Hematopoietic multipotent progenitor cell treated with erythropoietin and hydrocortisone succinate and interleukin-3 and kit ligand, for 8 days (in vitro differentiated cells): ENCODE measurements around the gene BBS9.

Experiments used
- DNase-seq: peaks from one replicate; pipeline ENCODE4 v3.0.0-alpha.2; 2015

BBS9 gene

GRCh38 chr7:33388332-33388731 lies 259.0 kb downstream of the BBS9 start:
- no peak for DNase-seq

GRCh38 chr7:33392148-33392547 lies 262.8 kb downstream of the BBS9 start:
- DNase-seq = no peak

DNA sequence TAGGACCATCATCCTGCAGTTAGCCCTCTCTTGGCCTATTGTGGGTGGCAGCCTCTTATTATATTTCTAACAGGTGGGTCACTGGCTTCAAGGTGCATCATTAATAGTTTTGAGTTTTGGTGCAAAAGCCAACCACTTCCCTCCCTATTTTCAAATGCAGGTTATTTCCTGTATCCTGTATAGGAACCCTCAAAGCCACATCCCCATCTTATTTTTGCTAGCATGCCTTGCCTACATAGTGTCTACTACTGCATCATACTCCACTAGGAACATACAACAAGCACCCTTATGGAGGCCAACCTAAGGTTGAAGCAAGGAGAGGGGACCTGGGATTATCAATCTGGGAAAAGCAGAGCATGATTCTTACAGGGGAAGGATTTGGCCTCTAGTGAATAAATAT lies 264.4 kb downstream of the BBS9 start:
- no peak for DNase-seq

DNA sequence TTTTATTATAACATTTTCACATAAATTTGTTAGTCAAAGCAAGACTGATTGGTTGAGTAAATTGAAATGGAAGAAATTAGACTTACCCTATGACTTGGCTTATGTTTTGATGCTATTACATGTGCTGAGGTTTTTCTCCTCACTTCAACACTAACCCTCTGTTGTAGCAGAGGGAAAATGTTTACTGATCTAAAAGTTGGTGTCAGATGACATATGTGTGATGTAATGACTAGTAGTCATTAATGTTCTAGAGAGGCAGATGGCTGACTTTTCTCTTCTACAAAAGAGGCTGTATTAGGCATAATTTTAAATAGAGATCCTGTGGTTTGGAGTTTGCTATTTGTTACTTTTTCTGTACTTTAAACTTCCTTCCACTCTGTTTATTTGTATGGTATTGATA lies 266.0 kb downstream of the BBS9 start:
- no peak for DNase-seq

DNA sequence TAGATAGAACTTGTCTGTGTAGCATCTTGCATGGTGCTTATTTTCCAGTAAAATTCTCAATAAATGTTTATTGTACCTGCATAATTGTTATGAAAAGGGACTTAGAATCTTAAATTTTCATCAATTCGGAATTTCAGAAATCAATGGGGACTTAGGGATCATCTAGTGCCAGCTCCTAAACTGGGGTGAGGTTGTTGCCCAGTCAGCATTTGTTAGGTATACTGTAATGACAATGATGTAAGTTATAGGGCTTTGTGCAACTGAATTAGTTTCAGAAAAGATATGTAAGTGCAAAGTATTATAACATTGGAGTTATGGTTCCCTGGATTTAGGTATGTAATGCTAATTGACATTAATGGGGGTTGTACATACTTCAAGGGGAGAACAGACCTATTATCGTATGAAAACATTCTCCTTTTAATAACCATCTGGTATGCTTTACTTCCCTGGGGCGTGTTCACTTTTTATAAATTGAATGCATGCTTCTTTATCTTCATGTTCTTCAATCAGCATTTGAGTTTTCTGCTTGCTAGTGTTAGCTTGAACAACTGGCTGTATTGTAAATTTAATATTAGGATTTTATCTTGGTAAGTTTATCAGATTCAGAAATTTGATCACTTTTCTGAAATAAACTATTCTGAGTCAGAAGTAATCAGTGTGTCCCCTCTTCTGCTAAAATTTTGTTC lies 270.3 kb downstream of the BBS9 start:
- DNase-seq = no peak

DNA sequence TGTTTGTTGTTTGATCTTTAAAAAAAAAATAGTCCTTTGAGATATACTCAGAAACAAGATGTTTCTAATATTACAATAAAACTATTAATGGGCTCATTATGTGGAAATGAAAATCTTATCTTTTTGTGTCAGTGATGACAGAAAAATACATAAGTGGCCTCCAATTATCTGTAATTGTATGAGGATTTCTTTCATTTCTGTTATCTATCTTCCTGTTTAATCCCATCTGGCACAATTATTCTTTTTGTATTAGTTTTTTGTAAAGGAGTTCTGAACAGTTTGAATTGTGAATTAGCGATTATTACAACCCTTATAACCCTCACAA lies 270.8 kb downstream of the BBS9 start:
- DNase-seq = no peak

DNA sequence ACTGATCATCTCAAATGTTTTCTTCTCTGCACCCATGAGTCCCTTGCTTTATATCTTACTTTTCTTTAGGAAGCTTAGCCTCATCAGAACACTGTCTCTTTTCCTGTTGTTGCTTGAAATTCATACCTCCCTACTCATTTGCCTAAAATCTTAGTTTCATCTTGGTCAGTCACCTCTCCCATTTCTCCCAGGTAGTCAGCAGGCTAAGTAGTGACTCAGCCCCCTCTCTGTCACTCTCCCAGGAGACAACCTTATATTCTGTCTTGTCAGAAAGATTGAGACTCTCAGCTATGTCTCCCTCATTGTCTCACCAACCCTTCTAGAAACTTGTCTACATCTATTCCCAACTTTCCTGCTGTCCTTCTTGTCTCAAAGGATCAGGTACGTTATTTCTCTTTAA lies 280.9 kb downstream of the BBS9 start:
- DNase-seq = no peak

GRCh38 chr7:33411020-33411419 lies 281.7 kb downstream of the BBS9 start:
- no peak for DNase-seq

DNA sequence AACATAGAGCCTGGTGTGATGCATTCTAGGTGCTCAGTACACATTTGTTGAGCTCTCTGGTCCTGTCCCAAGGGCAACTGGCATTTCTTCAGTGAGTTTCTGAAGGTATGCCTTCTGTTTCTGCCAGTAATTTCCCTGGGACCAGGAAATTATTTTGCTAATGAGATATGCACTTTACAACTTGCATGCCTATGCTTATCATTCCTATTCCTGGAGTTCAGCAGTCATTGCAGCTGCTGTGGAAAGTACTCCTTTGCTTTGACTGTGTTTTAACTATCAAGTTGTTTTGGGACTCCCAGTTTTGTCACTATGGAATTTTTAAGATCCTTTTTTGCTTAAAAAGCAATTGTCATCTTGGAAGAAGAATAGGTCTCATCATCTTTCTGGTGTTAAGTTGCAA lies 283.0 kb downstream of the BBS9 start:
- no peak for DNase-seq

- no peak for DNase-seq
These were observed 288.9 kb downstream of the BBS9 start for GRCh38 chr7:33418251-33418701.

DNA sequence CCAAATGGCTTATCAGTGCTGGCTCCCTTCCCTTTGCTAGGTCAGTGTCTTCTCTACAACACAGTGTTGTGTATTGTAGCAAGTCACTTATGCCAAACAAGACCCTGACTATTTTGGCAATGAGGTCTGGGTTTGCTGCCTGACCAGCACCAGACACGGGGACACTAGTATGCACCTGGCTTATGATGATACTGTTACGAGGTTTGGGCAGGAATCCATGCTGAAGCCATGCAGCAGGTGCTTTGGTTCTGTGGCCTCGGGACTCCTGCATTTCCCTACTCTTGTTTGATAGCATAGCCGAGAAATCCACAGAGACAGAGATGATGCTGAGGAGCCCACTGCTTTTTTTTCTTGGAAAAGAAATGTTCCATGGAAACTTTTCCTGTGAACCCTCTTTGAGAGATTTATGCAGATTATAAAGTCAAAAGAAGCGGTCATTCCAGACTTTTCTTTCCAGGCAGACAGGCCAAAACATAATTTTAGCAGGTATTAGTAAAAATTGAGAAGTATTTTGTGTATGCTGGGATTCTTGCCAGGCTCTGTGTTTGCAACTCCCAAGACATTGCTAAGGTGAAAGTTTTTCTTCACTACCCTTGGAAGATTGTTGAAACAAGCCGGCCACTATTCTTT lies 291.1 kb downstream of the BBS9 start:
- DNase-seq = no peak

GRCh38 chr7:33421429-33421828 lies 292.1 kb downstream of the BBS9 start:
- DNase-seq = no peak

DNA sequence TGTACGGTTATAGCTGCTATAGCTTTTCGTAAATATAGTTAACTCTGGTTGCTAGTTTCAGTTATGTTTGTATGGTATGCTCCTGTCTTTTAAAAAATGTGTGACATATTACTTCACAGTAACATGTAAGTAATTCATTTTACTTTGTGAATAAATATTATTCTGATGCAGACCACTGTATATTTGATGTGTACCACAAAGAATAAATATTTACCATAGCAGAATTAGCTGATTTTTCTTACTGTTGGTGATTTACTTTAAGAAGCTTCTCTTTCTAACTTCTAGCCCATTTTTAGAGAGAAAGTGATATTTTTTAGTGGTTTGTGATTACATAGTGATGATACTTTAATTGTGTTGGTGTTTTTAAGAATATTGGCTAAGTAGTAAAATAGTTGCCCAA lies 292.8 kb downstream of the BBS9 start:
- no peak for DNase-seq

DNA sequence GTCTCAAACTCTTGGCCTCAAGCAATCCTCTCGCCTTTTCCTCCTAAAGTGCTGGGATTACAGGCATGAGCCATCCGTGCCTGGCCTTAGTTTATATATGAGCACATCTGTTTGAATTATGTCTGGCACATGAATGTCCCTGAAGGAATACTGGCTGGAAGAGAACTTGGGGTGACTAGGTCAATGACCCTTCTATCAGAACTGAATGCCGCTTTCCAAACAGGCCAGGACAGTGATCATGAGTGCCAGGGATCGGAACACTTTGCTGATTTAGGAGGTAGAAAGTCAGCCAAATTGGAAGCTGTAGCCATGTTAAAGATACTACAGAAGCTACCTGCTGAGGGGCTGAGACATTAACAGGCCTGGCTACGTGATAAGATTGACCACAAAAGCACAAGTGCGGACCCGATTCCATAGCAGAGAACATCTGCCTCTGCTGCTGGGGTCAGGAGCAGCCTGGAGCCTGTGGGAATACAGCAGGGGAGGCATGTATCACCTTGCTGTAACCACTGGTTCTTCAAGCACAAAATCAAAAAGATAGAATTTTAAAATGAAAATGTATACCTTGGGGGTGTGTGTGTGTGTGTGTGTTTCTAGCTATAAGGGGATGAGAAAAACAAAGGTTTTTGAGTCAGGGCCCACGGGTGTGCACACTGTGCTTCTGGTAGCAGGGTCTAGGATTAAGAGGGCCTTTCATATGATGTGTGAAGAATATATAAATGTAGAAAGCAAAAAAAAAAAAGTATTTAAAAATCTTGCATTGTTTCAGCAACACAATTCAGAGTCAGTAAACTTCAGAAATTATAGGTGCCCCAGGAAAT lies 293.7 kb downstream of the BBS9 start:
- DNase-seq = no peak

- peak; percentile 47 for DNase-seq
These were observed 294.3 kb downstream of the BBS9 start for GRCh38 chr7:33423646-33424020.

- no peak for DNase-seq
These were observed 296.0 kb downstream of the BBS9 start for GRCh38 chr7:33425395-33425794.

DNA sequence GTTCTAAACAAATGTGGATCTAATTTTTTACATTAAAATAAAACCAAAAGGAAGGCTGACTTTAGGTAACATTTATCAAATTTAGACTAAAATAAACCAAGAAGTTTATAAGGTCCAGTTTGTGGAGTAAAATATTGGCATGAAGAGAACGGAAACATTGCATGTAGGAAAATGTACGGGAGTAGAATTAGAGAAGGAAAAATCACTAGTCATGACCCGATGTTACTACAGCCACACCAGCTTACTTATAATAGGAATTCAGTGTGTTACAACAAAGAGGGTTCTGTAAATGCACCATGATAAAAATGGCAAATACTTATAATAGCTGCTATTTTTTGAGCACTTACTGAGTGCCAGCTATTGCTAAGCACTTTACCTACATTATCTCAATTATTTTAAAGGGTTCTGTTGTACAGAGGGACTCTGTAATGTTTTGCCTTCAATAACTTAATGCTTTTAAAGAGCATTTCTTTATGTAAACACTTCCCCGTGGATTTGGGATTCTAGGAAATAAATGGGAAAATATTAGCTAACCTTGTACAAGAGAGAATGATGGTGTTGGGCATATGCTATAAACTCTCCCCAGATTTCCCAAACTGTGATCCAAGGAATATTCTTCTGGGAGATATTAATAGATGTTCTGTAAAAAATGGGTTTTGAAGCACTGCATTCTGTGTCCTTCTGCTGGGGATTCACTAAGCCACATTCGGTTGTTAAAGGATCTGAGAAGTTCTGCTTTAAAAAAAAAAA lies 296.7 kb downstream of the BBS9 start:
- DNase-seq = no peak

DNA sequence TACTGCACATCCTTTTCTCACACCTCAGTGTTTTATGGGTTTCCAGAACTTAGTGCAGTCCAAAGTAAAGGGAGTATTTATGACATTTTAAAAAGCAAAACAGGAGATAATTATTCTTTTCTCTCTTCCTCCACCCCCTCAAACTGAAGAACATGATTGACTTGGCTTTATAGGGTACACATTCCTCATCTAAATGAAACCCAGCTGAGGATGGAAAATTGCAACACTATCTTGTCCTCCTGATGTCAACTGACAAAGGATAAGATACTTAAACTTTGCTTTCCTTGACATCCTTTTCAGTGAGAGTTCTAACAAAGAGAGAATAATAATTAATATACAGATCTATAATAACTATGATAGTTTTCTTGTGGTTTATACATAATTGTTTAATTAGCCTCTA lies 299.1 kb downstream of the BBS9 start:
- no peak for DNase-seq

DNA sequence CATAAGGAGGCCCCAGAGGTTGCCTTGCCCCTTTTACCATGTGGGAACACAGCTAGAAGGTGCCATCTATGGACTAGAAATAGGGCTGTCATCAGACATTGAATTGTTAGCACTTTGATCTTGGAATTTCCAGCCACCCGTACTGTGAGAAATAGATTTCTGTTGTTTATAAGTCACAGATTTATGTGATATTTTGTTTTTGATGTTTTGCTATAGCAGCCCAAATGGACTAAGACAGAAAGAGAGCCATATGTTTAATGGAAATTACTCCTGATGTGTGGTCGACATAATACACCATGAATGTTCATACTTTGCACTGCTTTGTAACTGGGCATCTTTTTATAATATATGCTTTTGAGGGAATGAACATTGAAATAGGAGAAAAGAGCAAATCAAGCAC lies 302.2 kb downstream of the BBS9 start:
- no peak for DNase-seq

GRCh38 chr7:33432821-33433220 lies 303.5 kb downstream of the BBS9 start:
- DNase-seq = no peak

DNA sequence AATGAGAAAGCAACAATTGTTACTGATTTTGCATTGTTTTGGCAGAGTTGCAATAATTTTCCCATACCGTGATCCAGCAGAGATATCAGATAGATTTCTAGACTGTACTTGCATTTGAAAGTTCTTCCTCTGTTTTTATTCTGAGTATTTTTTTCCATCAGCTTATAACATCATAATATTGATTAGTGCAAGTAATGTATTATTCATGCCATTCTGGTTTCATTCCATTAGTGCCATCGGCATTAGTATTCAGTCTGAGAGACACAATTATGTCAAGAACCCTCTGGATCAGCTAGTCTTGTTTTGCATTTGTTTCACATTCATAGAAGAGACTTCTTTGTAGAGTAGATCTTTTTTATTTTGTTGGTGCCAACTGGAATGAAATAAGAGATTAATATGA lies 304.0 kb downstream of the BBS9 start:
- no peak for DNase-seq

- peak; percentile 12 for DNase-seq
These were observed 315.1 kb downstream of the BBS9 start for GRCh38 chr7:33444511-33444910.

DNA sequence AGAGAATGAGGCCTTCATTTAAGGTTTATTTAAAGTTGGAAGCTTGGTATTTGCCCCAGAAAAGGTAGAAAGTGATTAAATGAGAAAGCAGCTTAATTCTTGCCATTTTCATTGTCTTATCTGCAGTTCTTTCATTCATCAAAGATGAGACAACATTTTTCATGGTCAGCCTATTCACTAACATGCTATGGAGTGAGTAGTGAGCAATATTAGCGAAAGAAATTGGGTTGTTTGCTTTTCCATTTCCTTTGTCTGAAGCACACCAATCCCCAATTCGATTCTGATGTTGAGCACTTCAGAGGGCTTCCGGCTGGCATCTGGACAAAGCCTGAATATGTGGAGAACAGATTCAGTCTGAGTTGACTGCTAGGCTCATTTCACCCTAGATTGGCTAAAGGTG lies 317.2 kb downstream of the BBS9 start:
- DNase-seq = no peak

GRCh38 chr7:33448035-33448434 lies 318.7 kb downstream of the BBS9 start:
- no peak for DNase-seq
